SK-N-SH treated with all-trans-retinoic acid at 6 μM for 48 hours (cell line): Measurements from ENCODE around the gene TARBP1.

ENCODE experiments used
- ATAC-seq: fragments of 200-7000 bp; cut with Tn5 transposase; 3 replicates; pipeline ENCODE4 v1.9.1; 2020; ENCODE audit warnings: mild to moderate bottlenecking, moderate library complexity
- ARNTL ChIP-seq: fragments of 450-650 bp; formaldehyde crosslinking; IDR thresholded peaks from 2 replicates; pipeline ENCODE4 v1.5.0; 2020; ENCODE audit warnings: low read depth, mild to moderate bottlenecking, moderate library complexity, borderline replicate concordance
- CREB5 ChIP-seq: fragments of 250-450 bp; sonication (Bioruptor Pico); IDR thresholded peaks from 2 replicates; pipeline ENCODE4 v1.5.1; 2020; ENCODE audit warnings: low read depth, mild to moderate bottlenecking, moderate library complexity
- CSDC2 ChIP-seq: fragments of 250-450 bp; sonication (Bioruptor Pico); IDR thresholded peaks from 2 replicates; pipeline ENCODE4 v1.5.0; 2020; ENCODE audit warnings: mild to moderate bottlenecking, moderate library complexity
- CSRNP3 ChIP-seq: fragments of 250-450 bp; sonication (Bioruptor Pico); IDR thresholded peaks from 2 replicates; pipeline ENCODE4 v1.5.1; 2021; ENCODE audit warnings: mild to moderate bottlenecking, moderate library complexity
- ESRRG ChIP-seq: fragments of 250-450 bp; sonication (Bioruptor Pico); IDR thresholded peaks from 2 replicates; pipeline ENCODE4 v1.6.1; 2021; ENCODE audit warnings: mild to moderate bottlenecking
- GLIS3 ChIP-seq: fragments of 250-450 bp; sonication (Bioruptor Pico); IDR thresholded peaks from 2 replicates; pipeline ENCODE4 v1.5.0; 2020; ENCODE audit warnings: mild to moderate bottlenecking, moderate library complexity
- ISL1 ChIP-seq: fragments of 250-450 bp; sonication (Bioruptor Pico); IDR thresholded peaks from 2 replicates; pipeline ENCODE4 v2.1.2; 2022; ENCODE audit warnings: mild to moderate bottlenecking, moderate library complexity
- OSR1 ChIP-seq: fragments of 250-450 bp; sonication (Bioruptor Pico); IDR thresholded peaks from 2 replicates; pipeline ENCODE4 v1.8.0; 2022; ENCODE audit warnings: moderate library complexity, mild to moderate bottlenecking, inconsistent platforms
- PATZ1 ChIP-seq: fragments of 250-450 bp; sonication (Bioruptor Pico); IDR thresholded peaks from 2 replicates; pipeline ENCODE4 v1.8.0; 2020; ENCODE audit warnings: mild to moderate bottlenecking, moderate library complexity, borderline replicate concordance
- POU6F1 ChIP-seq: fragments of 250-450 bp; sonication (Bioruptor Pico); IDR thresholded peaks from 2 replicates; pipeline ENCODE4 v1.8.0; 2021; ENCODE audit warnings: low read depth, mild to moderate bottlenecking, moderate library complexity, borderline replicate concordance
- PPARA ChIP-seq: fragments of 250-450 bp; sonication (Bioruptor Pico); IDR thresholded peaks from 2 replicates; pipeline ENCODE4 v1.5.0; 2020; ENCODE audit warnings: mild to moderate bottlenecking, borderline replicate concordance
- SNAI2 ChIP-seq: fragments of 250-450 bp; sonication (Bioruptor Pico); IDR thresholded peaks from 2 replicates; pipeline ENCODE4 v1.5.0; 2020; ENCODE audit warnings: mild to moderate bottlenecking, moderate library complexity
- TCF4 ChIP-seq: fragments of 250-450 bp; sonication (Bioruptor Pico); IDR thresholded peaks from 2 replicates; pipeline ENCODE4 v1.8.0; 2021; ENCODE audit warnings: mild to moderate bottlenecking, moderate library complexity, borderline replicate concordance
- TOX ChIP-seq: fragments of 250-450 bp; sonication (Bioruptor Pico); IDR thresholded peaks from 2 replicates; pipeline ENCODE4 v1.8.0; 2021; ENCODE audit warnings: mild to moderate bottlenecking, moderate library complexity, borderline replicate concordance
- ZC3H10 ChIP-seq: fragments of 250-450 bp; sonication (Bioruptor Pico); IDR thresholded peaks from 2 replicates; pipeline ENCODE4 v1.5.1; 2021; ENCODE audit warnings: mild to moderate bottlenecking, moderate library complexity
- ZFP3 ChIP-seq: fragments of 250-450 bp; sonication (Bioruptor Pico); IDR thresholded peaks from 2 replicates; pipeline ENCODE4 v1.5.0; 2020; ENCODE audit warnings: mild to moderate bottlenecking, moderate library complexity
- ZFP30 ChIP-seq: fragments of 450-650 bp; formaldehyde crosslinking; IDR thresholded peaks from 2 replicates; pipeline ENCODE4 v1.5.0; 2022; ENCODE audit warnings: mild to moderate bottlenecking, moderate library complexity
- ZNF565 ChIP-seq: fragments of 450-650 bp; formaldehyde crosslinking; conservative IDR thresholded peaks from 2 replicates; pipeline ENCODE4 v1.5.0; 2020; ENCODE audit warnings: low read depth, mild to moderate bottlenecking, moderate library complexity
- ZNF70 ChIP-seq: fragments of 450-650 bp; formaldehyde crosslinking; IDR thresholded peaks from 2 replicates; pipeline ENCODE4 v1.5.0; 2020; ENCODE audit warnings: mild to moderate bottlenecking, moderate library complexity
- ZNF8 ChIP-seq: fragments of 450-650 bp; formaldehyde crosslinking; IDR thresholded peaks from 2 replicates; pipeline ENCODE4 v1.5.0; 2020; ENCODE audit warnings: mild to moderate bottlenecking, moderate library complexity
- TF ChIP-seq, protein P1 (sequence below): fragments of 250-450 bp; sonication (Bioruptor Pico); IDR thresholded peaks from 2 replicates; pipeline ENCODE4 v1.5.0; 2020; ENCODE audit warnings: mild to moderate bottlenecking, moderate library complexity

The TARBP1 gene

DNA sequence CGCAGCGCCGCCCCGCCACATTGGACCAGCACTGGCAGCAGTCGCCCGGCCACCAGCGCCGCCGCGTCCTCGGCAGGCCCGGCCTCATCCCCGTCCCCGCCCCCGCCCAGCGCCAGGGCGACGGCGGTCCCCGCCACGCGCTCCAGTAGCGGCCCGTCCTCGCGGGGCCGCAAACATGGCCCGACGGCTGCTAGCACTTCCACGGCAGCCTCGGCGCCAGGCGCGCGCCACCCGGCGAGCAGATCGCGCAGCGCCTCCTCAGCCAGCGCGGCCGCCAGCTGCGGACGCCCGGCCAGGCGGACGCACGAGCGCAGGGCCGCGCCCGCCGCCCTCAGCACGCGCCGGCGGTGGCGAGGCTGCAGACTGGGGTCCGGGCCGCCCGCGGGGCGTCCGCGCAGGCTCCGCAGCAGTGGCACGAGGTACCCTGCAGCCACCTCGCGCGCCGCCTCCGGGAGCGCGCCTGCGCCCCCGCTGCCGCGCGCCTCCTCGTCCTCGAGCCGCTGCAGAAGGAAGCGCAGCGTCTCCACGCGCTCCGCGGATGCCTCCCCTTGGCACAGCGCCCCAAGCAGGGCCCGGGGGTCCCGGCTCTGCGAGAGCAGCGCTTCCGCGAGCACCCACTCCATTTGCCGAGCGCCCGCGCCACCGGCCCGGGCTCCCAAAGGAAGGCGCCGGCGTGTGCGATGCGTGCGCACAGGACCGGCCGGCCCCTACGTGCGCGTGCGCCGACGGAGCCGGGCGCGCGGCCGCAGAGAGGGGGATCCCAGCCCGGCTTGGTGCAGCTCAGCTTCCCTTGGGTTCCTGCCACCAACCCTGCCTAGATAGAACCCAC lies at the start of gene TARBP1:
Gene TARBP1 (minus strand): TSS at position 699 of the 829 bp plus-strand sequence. CDS start 76 bp downstream, at position 623.
- peak; percentile 89 for ATAC-seq
- TF ChIP-seq ZC3H10 (CRISPR knock-in tag) (peak; percentile 47; the same call in 1 of the 2 replicates), CSDC2 (CRISPR knock-in tag) (peak; percentile 50; the same call in 1 of the 2 replicates), ZFP3 (CRISPR knock-in tag) (peak; percentile 57; the same call in 1 of the 2 replicates), POU6F1 (CRISPR knock-in tag) (no peak)

DNA sequence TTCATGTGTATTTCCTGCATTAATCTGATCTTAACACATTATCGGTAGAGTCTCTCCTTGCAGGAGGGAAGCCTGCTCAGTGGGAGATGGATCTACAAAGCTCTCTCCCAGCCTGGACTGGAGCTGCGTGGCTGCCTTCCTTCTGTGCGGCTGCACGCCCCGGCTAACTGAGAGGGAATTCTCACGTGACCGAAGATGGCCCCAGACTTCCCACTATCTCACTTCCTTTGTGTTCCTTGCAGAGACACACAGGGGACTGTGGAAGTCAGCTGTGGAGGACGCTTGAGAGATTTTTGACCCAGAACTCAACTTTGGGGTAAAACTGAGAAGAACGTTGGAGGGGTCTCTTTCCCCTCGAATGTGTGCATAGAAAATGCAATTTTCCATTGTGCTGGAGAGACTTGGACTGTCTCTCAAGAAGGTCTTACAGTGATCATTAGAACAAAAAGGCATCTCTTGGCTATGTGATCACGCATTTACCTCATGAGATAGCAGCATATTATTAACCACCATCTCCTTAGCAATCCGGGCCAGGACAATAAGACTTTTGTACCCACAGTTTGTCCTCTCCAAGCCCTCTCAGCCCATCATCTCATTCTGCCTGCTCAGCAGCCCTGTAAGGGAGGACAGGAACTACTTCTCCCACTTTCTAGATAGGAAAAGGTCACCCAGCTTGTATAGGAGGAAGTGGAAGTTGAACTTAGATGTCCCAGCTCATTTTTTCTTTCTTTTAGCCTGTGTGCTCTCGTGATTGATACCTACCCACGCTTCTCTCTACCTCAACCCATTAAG lies 49.3 kb upstream of the TARBP1 start:
- TF ChIP-seq ISL1 (no peak), ZNF565 (no peak), TCF4 (no peak), ZC3H10 (CRISPR knock-in tag) (no peak), PPARA (no peak), ZFP30 (CRISPR knock-in tag) (no peak), ZNF8 (CRISPR knock-in tag) (no peak), CSDC2 (CRISPR knock-in tag) (no peak), CREB5 (CRISPR knock-in tag) (no peak), ZNF70 (CRISPR knock-in tag) (no peak), ESRRG (CRISPR knock-in tag) (no peak), POU6F1 (CRISPR knock-in tag) (no peak), OSR1 (CRISPR knock-in tag) (no peak), SNAI2 (CRISPR knock-in tag) (no peak), PATZ1 (CRISPR knock-in tag) (no peak), TOX (CRISPR knock-in tag) (no peak)
- TF ChIP-seq, all 23 proteins: peak for 0
- no peak for ATAC-seq

GRCh38 chr1:234527346-234527745 lies 48.4 kb upstream of the TARBP1 start:
- no peak for ATAC-seq
- no peak for TF ChIP-seq SNAI2 (CRISPR knock-in tag)
- no peak for TF ChIP-seq ZFP3 (CRISPR knock-in tag)
- no peak for TF ChIP-seq ISL1
- TF ChIP-seq, protein P1, sequence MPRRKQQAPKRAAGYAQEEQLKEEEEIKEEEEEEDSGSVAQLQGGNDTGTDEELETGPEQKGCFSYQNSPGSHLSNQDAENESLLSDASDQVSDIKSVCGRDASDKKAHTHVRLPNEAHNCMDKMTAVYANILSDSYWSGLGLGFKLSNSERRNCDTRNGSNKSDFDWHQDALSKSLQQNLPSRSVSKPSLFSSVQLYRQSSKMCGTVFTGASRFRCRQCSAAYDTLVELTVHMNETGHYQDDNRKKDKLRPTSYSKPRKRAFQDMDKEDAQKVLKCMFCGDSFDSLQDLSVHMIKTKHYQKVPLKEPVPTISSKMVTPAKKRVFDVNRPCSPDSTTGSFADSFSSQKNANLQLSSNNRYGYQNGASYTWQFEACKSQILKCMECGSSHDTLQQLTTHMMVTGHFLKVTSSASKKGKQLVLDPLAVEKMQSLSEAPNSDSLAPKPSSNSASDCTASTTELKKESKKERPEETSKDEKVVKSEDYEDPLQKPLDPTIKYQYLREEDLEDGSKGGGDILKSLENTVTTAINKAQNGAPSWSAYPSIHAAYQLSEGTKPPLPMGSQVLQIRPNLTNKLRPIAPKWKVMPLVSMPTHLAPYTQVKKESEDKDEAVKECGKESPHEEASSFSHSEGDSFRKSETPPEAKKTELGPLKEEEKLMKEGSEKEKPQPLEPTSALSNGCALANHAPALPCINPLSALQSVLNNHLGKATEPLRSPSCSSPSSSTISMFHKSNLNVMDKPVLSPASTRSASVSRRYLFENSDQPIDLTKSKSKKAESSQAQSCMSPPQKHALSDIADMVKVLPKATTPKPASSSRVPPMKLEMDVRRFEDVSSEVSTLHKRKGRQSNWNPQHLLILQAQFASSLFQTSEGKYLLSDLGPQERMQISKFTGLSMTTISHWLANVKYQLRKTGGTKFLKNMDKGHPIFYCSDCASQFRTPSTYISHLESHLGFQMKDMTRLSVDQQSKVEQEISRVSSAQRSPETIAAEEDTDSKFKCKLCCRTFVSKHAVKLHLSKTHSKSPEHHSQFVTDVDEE (CRISPR knock-in tag) = no peak
- TF ChIP-seq ESRRG (CRISPR knock-in tag) = no peak
- no peak for TF ChIP-seq GLIS3 (CRISPR knock-in tag)
- no peak for TF ChIP-seq ZNF8 (CRISPR knock-in tag)
- no peak for TF ChIP-seq ARNTL
- no peak for TF ChIP-seq ZC3H10 (CRISPR knock-in tag)
- TF ChIP-seq TCF4 = no peak
- no peak for TF ChIP-seq CREB5 (CRISPR knock-in tag)
- TF ChIP-seq CSRNP3 (CRISPR knock-in tag) = no peak
- TF ChIP-seq POU6F1 (CRISPR knock-in tag) = no peak
- TF ChIP-seq ZFP30 (CRISPR knock-in tag) = no peak
